Measurements from ENCODE around the gene DOCK10. TPM values are rescaled to one million over a fixed set of nuclear protein-coding genes. Genes with fewer than 3 reads are reported as not detected.

Gene DOCK10
- total and polyA plus RNA-seq, 2 donors (not counting 3 experiments of a cell fraction or from before 2014, with no cell fraction given): 5.8 to 23.0 TPM

DNA sequence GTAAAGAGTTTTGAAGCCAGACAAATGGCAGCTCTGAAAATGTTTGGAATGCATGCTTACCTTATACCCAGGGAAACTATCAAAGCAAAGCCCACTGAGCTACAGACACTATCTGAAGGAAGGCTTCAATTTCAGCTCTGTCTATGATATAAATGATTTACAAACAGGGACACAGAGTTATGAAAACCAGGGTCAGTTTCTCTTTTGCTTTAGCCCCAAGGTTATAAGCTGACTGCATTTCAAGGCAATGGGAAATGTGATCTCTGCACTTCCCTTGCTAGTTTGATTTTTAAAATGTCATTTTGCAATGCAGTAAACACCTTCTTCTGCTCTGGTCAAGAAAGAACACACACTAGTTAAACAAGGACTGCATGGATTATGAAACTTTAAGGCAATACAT is 260.9 kb downstream of the DOCK10 start:
- no peak overlapping the region for H3K4me3 ChIP-seq (replicated peaks in 1 of 3; ENCODE audit: insufficient read depth in 1 of 3, low read depth in 1 of 3, low read length in 3 of 3)
- no peak overlapping the region for H2AFZ ChIP-seq (ENCODE audit: low read depth, low read length)
- H3K27ac ChIP-seq (ENCODE audit: insufficient read depth, low read depth, low read length): no peak overlapping the region
- no peak for TF ChIP-seq EZH2 (IDR thresholded peaks at IDR 0.05; ENCODE audit: borderline replicate concordance, low read depth, low read length, severe bottlenecking)
- TF ChIP-seq MYC (IDR thresholded peaks at IDR 0.05; ENCODE audit: low read depth, low read length): no peak
- TF ChIP-seq JUN (IDR thresholded peaks at IDR 0.05; ENCODE audit: borderline replicate concordance, insufficient read depth, insufficient read length, low read depth): no peak
- no peak for TF ChIP-seq POLR2A (IDR thresholded peaks at IDR 0.05; ENCODE audit: low read depth, low read length)
- no peak for TF ChIP-seq POLR2AphosphoS5 (IDR thresholded peaks at IDR 0.05; ENCODE audit: insufficient read depth, low read depth, low read length)
- no peak for TF ChIP-seq GATA2 (IDR thresholded peaks at IDR 0.05; ENCODE audit: insufficient read depth, insufficient read length, low read depth, low read length)
- TF ChIP-seq, protein P1, sequence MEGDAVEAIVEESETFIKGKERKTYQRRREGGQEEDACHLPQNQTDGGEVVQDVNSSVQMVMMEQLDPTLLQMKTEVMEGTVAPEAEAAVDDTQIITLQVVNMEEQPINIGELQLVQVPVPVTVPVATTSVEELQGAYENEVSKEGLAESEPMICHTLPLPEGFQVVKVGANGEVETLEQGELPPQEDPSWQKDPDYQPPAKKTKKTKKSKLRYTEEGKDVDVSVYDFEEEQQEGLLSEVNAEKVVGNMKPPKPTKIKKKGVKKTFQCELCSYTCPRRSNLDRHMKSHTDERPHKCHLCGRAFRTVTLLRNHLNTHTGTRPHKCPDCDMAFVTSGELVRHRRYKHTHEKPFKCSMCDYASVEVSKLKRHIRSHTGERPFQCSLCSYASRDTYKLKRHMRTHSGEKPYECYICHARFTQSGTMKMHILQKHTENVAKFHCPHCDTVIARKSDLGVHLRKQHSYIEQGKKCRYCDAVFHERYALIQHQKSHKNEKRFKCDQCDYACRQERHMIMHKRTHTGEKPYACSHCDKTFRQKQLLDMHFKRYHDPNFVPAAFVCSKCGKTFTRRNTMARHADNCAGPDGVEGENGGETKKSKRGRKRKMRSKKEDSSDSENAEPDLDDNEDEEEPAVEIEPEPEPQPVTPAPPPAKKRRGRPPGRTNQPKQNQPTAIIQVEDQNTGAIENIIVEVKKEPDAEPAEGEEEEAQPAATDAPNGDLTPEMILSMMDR (IDR thresholded peaks at IDR 0.05; ENCODE audit: extremely low read depth in 1 of 2, insufficient read depth in 1 of 2, low read depth in 1 of 2, low read length in 2 of 2): no peak
- TF ChIP-seq, protein P2, sequence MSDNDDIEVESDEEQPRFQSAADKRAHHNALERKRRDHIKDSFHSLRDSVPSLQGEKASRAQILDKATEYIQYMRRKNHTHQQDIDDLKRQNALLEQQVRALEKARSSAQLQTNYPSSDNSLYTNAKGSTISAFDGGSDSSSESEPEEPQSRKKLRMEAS (IDR thresholded peaks at IDR 0.05; ENCODE audit: insufficient read depth, insufficient read length): no peak
- TF ChIP-seq FOS (IDR thresholded peaks at IDR 0.05; ENCODE audit: borderline replicate concordance, insufficient read depth, low read length): no peak
- no peak overlapping the region for H3K4me2 ChIP-seq (ENCODE audit: insufficient read depth, low read length)
- DNase-seq (ENCODE audit: low read depth, low spot score) (no peak), FAIRE-seq (no peak)
- H3K36me3 ChIP-seq (ENCODE audit: control insufficient read depth in 2 of 2, extremely low read depth in 1 of 2, insufficient read depth in 2 of 2, low read length in 2 of 2): peaks cover 0 to 7% of the 10 kb centered on the region in 2 experiments
- no peaks in the 10 kb centered on the region for H3K79me2 ChIP-seq (ENCODE audit: control insufficient read depth, insufficient read depth, low read length)
- H3K27me3 ChIP-seq (ENCODE audit: control insufficient read depth in 2 of 2, insufficient read depth in 2 of 2, low read length in 2 of 2): no peaks in the 10 kb centered on the region
- H3K9me3 ChIP-seq (replicated peaks; ENCODE audit: control insufficient read depth, insufficient read depth, low read length): no peaks in the 10 kb centered on the region
- H4K20me1 ChIP-seq (replicated peaks; ENCODE audit: control insufficient read depth, extremely low read depth, insufficient read depth, low read length): no peaks in the 10 kb centered on the region
- H3K9ac ChIP-seq (replicated peaks; ENCODE audit: extremely low read depth, insufficient read depth, low read length): no peak overlapping the region
- ChIA-PET POLR2A (no interaction called here), CTCF (interaction anchor here (0.9 to 1.5 kb wide), 5 partner anchors 14 to 811 kb away, joined by 3 to 5 read pairs (median 4); no protein-coding TSS in a partner anchor)
- BruUV-seq (replicated peaks): no TSS peak
- dilution Hi-C loops (cut with MboI; ENCODE audit: extremely low pct_ligation_motif_present, low sequenced_read_pairs): no loop called here
- H3K4me1 ChIP-seq (ENCODE audit: control insufficient read depth, extremely low read depth, insufficient read depth, low read length): no peaks in the 10 kb centered on the region
- intact Hi-C loops (cut with micrococcal nuclease): loop anchor here (10.0 kb wide), 1 partner anchor 883 kb away; no protein-coding TSS in a partner anchor
- no peaks in the 10 kb centered on the region for H3K9me1 ChIP-seq (replicated peaks; ENCODE audit: control insufficient read depth, extremely low read depth, insufficient read depth, low read length)
